Natural killer cell treated with Interleukin-12 subunit alpha and Interleukin-12 subunit beta and Interleukin-15 and Interleukin-18, amount 100 ng/mL, for 72 hours (primary cell): ENCODE results near the gene VGLL4. TPM values are rescaled to one million over a fixed set of nuclear protein-coding genes. Genes with fewer than 3 reads are reported as not detected.

Source experiments
- ATAC-seq, 2 donors: fragments of 150-1000 bp; cut with Tn5 transposase in 1 of 2; sonication (Bioruptor Pico), chemical (Tn5 transposase) in 1 of 2; 2 replicates each; pipeline ENCODE4 v1.10.0; 2021
- DNase-seq: peaks from one replicate; pipeline ENCODE4 v3.0.0; 2022; ENCODE audit warnings: low spot score
- H3K27ac Mint-ChIP-seq, 2 donors: 1 replicate in 1 of 2; 2 replicates in 1 of 2; pipeline ENCODE4 v1.8.0; 2022; ENCODE audit warnings: mixed read lengths in 2 of 2, mild to moderate bottlenecking in 1 of 2, moderate library complexity in 1 of 2
- H3K27me3 Mint-ChIP-seq, 2 donors: 1 replicate in 1 of 2; 2 replicates in 1 of 2; pipeline ENCODE4 v1.8.0; 2022; ENCODE audit warnings: mixed read lengths in 2 of 2
- H3K36me3 Mint-ChIP-seq: one replicate; pipeline ENCODE4 v1.8.0; 2022; ENCODE audit warnings: mixed read lengths
- H3K4me1 Mint-ChIP-seq, 2 donors: 1 replicate in 1 of 2; 2 replicates in 1 of 2; pipeline ENCODE4 v1.8.0; 2022; ENCODE audit warnings: low read depth in 2 of 2, mixed read lengths in 2 of 2, mild to moderate bottlenecking in 1 of 2
- H3K4me3 Mint-ChIP-seq: one replicate; pipeline ENCODE4 v1.8.0; 2022; ENCODE audit warnings: mixed read lengths
- H3K9me3 Mint-ChIP-seq: 2 replicates; pipeline ENCODE4 v1.8.0; 2022; ENCODE audit warnings: mixed read lengths
- total RNA-seq, 2 donors: library from RNA; stranded (reverse); gene quantifications; one replicate each; pipeline ENCODE4 v1.2.3, GENCODE V29; 2022

Gene VGLL4
- total RNA-seq, 2 donors from 2014 or later: 50.4 to 52.9 TPM

DNA sequence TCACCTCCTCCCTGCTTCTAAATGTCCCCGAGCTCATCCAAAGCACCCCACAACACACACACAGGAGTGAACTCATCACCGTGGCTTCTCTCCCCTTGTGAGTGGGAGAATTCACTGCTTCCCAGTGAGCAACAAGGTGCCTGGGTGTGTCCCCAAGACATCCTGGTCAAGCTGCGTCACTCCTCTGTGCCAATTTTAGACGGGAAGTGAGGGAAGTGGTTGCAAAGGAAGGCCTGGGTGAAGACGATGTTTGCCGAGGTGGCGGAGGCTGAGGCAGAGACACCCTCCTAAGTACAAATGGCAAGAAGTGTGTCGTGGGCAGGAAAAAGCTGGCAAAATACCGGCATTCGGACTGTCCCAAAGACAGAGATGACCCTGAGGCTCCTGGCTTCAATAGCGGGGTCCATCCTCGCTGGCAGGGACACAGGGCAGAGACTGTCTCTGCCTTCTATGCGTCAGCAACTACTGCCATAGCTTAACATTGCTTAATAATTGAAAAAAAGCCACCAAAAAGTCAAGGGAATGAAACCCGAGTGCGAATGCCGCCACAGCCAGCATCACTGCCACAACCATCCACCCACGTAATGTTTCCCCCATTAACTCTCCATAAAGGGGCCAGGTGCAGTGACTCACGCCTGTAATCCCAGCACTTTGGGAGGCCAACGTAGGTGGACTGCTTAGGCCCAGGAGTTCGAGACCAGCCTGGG, 72.8 kb downstream of the VGLL4 start:
- Mint-ChIP-seq H3K4me3 (no peak overlapping the region), H3K27me3 (no peaks in the 10 kb centered on the region), H3K4me1 (peaks cover 10 to 35% of the 10 kb centered on the region in 2 donors), H3K9me3 (no peaks in the 10 kb centered on the region), H3K36me3 (no peaks in the 10 kb centered on the region), H3K27ac (peak overlapping the region; percentile 50 to 59)
- DNase-seq (no peak), ATAC-seq (no peak)

DNA sequence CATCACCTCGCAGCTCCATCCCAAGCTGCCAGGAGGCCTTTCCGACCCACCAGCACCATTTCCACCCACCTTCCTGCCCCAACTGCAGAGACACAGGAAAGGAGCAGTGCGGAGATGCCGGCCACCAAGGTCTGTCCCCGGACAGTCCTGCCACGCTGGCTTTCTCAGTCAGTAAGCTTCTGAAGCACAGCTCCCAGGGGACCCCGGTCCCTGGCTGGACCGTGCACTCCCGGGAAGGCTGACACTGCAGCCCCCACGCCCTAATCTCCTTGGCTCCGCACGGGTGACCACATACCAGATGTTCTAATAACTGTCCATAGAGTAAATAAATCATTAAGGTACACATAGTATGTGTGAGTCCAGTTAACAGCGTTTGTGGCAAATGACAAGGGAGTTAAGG, 73.5 kb downstream of the VGLL4 start:
- H3K27me3 Mint-ChIP-seq: no peaks in the 10 kb centered on the region
- no peaks in the 10 kb centered on the region for H3K36me3 Mint-ChIP-seq
- peak overlapping the region; percentile 50 to 59 for H3K27ac Mint-ChIP-seq
- no peak overlapping the region for H3K4me3 Mint-ChIP-seq
- peaks cover 10 to 35% of the 10 kb centered on the region in 2 donors for H3K4me1 Mint-ChIP-seq
- DNase-seq (no peak), ATAC-seq (no peak)
- H3K9me3 Mint-ChIP-seq: no peaks in the 10 kb centered on the region

DNA sequence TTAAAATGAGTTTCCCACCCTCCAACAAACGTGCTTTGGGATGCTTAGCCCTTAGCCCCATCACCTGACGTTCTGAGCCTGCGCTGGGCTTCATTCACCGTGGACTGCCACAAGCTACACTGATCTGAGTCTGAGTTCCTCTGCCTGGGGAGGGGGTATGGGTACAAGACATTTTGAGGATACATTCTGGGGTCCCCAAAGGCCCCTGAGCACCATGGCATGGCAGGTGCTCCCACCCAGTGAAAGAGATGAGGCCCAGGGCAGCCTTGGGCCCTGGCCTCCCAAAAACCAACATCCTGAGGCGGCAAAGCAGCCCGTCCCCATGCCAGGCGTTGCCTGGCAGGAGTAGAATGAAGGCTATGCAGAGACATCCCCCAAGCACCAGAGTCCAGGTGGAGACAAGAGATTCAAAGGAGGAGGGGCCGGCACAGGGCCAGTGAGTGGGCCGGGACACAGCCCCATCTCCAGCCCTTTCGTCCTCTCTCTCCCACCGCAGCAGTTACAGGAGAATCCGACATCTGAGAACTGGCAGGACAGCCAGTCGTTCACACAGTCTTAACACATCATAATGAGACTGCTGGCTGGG, 74.5 kb downstream of the VGLL4 start:
- no peaks in the 10 kb centered on the region for H3K9me3 Mint-ChIP-seq
- H3K36me3 Mint-ChIP-seq: no peaks in the 10 kb centered on the region

DNA sequence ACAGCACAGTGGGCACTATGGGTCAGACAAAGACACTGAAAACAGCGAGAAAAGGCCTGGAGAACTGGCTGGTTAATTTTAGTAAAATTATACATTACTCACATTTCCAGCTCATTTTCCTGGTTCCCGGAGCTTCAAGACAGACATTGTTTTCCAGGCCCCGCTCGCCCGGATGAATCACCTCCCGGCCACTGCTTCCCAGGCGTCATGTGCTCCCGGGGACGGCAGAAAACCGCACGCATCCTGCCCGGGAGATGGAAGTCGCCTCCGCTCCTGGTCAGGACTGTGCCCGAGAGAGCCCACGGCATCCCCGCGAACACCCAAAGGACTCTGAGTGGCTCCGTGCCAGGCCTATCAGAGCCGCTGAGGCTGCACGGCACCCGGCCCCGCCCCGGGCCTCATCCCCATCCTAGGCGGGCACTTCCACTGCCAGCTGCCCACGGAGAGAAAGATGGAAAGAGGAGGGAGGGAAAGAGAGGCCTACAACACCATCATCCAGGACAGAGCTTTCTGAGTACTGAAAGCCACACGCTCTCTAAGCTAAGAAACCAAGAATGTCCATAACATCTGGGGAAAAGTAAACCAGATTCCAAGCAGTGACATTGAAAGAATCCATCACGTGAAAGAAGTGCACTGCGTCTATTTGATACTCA, 75.1 kb downstream of the VGLL4 start:
- no peak for ATAC-seq
- H3K4me3 Mint-ChIP-seq: no peak overlapping the region
- H3K4me1 Mint-ChIP-seq: peaks cover 8 to 32% of the 10 kb centered on the region in 2 donors
- peak overlapping the region in 1 of 2 donors; percentile 75 for H3K27ac Mint-ChIP-seq
- H3K27me3 Mint-ChIP-seq: no peaks in the 10 kb centered on the region
- no peak for DNase-seq
- H3K36me3 Mint-ChIP-seq: no peaks in the 10 kb centered on the region
- H3K9me3 Mint-ChIP-seq: no peaks in the 10 kb centered on the region

More for the DNA sequence above, 74.5 kb downstream of the VGLL4 start:
- Mint-ChIP-seq H3K4me1 (peaks cover 10 to 34% of the 10 kb centered on the region in 2 donors), H3K27ac (no peak overlapping the region), H3K4me3 (no peak overlapping the region), H3K27me3 (no peaks in the 10 kb centered on the region)
- ATAC-seq: no peak
- no peak for DNase-seq

DNA sequence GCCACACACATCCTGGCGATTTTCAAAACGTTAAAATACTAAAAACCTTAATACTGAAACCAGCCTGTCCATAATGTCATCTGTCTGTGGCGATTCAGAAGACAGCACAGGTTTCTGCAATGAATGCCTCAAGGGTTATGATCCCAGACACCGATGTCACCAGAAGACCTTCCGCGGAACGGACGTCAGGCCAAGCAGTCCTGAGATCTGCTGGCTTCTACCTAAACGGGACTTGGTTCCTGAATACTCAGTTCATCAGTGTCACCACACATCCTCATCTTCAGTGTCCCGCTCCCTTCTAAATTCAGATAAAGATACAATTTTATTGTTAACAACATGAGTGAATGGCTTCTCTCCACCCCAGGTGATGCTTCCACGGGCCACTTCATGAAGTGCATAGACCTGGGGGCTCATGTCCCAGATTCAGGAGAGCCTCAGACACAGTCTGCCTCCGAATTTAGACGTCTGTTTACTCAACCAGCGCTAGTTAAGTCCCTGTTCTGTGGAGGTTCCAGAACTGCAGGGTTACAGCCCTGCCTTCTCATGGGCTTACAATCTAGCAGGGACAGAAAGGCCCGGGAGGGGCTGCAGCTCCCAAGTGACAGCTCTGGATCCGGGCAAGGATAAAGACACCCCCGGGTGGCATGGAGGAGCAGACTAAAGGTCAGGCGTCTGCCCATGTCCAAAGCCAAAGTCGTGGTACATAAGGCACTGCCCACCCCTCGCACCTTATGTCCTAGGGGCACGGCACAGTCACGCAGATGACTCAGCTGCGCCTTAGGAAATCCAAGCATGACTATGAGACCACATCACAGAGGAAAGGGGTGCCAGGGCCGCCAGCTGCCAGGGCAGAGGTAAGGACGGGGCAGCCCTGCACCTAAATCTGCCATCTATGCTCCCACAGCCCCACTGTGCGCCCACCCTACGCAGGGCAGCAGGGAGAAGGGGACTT, 75.9 kb downstream of the VGLL4 start:
- peak; percentile 28 for DNase-seq
- Mint-ChIP-seq H3K4me1 (peaks cover 6 to 33% of the 10 kb centered on the region in 2 donors), H3K4me3 (no peak overlapping the region), H3K27me3 (no peaks in the 10 kb centered on the region), H3K27ac (peak overlapping the region in 1 of 2 donors; percentile 75), H3K36me3 (no peaks in the 10 kb centered on the region), H3K9me3 (no peaks in the 10 kb centered on the region)
- ATAC-seq: no peak

DNA sequence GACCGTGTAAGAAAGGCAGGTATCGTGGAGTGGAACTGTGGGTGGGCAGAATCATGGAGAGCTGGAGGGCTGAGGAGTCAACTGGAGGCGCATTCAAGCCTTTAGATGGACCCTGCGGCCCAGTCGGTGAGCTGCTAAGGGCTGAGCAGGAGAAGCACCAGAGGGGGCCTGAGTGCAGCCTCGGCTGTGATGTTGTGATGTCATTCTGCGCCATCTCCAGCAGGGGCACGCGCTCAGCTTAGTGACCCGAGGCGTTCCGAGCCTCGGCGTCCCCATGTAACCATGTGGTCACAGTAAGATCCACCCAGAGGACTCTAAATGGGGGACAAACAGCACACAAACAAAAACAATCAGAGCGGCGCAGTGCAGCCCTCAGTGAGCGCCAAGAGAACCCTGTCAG, 76.8 kb downstream of the VGLL4 start:
- Mint-ChIP-seq H3K27me3 (no peaks in the 10 kb centered on the region), H3K27ac (peak overlapping the region in 1 of 2 donors; percentile 20), H3K4me1 (peaks cover 6 to 30% of the 10 kb centered on the region in 2 donors)

DNA sequence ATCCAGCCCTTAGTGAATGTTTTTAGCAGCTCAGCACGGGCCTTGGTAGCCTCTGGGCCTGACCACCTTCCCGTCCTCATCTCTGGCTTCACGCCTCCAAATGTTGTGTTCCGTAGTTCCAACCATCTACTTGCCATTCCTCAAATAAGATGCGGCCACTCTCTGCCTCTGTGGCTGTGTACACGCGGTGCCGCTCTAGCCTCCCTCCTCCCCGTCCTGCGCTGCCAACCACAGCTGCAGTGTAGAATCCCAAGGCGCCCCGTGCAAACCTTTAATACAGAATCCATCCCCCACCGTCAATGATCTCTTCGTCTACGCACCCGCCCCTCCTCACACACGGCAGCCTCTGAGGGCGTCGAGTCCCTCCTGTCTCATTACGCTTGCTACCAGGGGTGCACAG, 77.2 kb downstream of the VGLL4 start:
- Mint-ChIP-seq H3K4me1 (peaks cover 6 to 30% of the 10 kb centered on the region in 2 donors), H3K36me3 (no peaks in the 10 kb centered on the region), H3K27me3 (no peaks in the 10 kb centered on the region), H3K4me3 (no peak overlapping the region), H3K27ac (peak overlapping the region in 1 of 2 donors; percentile 20), H3K9me3 (no peaks in the 10 kb centered on the region)
- DNase-seq (peak; percentile 23), ATAC-seq (no peak)

More for the DNA sequence above, 76.8 kb downstream of the VGLL4 start:
- H3K9me3 Mint-ChIP-seq: no peaks in the 10 kb centered on the region
- no peaks in the 10 kb centered on the region for H3K36me3 Mint-ChIP-seq
- DNase-seq (peak; percentile 51), ATAC-seq (no peak)
- H3K4me3 Mint-ChIP-seq: no peak overlapping the region

DNA sequence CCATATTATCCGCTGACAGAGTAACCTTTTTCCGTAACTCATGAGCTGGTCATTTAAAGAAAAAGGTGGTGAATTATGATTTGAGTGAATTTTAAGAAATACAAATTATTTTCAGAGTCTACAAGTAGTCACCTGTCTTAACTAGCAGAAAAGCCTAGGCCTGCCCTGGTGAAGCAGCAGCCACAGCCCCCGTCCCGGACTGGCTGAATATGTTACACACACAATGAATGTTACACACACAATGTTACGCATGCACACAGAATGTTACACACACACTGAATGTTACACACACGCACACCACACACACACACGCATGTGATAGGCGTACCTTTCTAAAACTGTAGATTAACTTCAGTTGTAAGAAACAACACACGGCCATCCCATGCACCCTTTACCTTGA, 77.8 kb downstream of the VGLL4 start:
- Mint-ChIP-seq H3K27ac (peak overlapping the region in 1 of 2 donors; percentile 20), H3K36me3 (no peaks in the 10 kb centered on the region), H3K4me1 (peaks cover 6 to 28% of the 10 kb centered on the region in 2 donors), H3K27me3 (no peaks in the 10 kb centered on the region), H3K4me3 (no peak overlapping the region), H3K9me3 (no peaks in the 10 kb centered on the region)
- ATAC-seq: no peak
- peak; percentile 8 for DNase-seq

DNA sequence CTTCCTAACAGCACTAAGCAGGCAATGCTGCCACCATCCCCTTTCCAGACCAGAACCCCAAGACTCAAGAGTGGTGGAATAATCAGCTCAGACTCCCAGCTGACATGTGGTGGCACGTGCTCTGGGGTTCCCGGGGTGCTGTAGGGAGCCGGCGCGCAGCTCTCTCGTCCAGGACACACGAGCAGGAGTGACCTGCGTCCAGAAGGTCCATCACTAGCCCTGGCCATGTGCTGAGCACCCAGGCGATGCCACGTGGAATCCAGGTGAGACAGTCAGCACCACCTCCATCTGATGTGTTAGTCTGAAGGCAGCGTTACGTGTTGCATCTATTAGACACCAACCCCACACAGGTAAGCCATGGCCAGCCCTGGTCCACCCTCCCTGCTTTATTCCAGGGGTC, 78.2 kb downstream of the VGLL4 start:
- Mint-ChIP-seq H3K4me1 (peaks cover 6 to 24% of the 10 kb centered on the region in 2 donors), H3K27ac (no peak overlapping the region), H3K36me3 (no peaks in the 10 kb centered on the region), H3K4me3 (no peak overlapping the region), H3K9me3 (no peaks in the 10 kb centered on the region), H3K27me3 (no peaks in the 10 kb centered on the region)
- DNase-seq (peak; percentile 25), ATAC-seq (no peak)

DNA sequence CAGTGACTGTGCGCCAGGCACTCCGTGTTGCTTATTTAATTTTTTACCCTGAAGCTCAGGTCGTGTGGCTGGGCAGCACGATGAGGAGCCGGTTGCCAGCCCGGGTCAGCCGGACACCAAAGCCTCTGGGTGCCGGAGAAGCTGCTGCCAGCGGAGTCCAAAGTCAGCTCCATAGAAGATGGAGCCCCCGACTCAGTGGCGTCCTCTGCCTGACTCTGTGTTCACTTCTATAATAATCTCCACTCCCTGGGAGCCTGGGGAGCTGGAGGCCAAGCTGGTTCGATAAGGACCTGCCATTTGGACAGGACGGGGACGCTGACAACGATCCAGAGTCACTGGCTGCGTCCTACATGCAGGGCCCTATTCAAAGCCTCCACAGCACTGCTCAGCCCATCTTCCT, 78.6 kb downstream of the VGLL4 start:
- Mint-ChIP-seq H3K4me3 (no peak overlapping the region), H3K27ac (no peak overlapping the region), H3K36me3 (no peaks in the 10 kb centered on the region), H3K4me1 (peaks cover 6 to 20% of the 10 kb centered on the region in 2 donors), H3K9me3 (no peaks in the 10 kb centered on the region), H3K27me3 (no peaks in the 10 kb centered on the region)
- no peak for ATAC-seq
- DNase-seq: no peak

DNA sequence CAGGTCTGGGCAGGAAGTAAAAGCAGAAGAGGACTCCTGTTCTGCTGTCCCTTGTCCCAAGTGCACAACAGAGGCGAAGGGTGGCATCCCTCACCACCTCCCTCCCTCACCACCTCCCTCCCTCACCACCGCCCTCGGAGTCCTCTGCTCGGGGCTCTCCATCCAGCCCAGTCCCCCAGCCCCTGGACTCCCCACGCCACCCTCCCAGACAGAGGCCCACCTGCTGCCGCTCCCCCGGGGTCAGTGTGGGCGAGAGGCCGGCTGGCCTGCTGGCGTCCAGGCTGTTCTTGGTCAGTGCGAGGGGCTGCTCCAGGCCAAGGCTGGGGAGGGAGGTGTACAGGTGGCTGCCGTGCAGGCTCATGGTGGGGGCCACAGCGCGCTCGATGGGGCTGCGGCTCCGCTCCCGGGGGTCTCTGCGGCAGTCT, 79.1 kb downstream of the VGLL4 start:
- Mint-ChIP-seq H3K36me3 (no peaks in the 10 kb centered on the region), H3K9me3 (no peaks in the 10 kb centered on the region), H3K27me3 (no peaks in the 10 kb centered on the region), H3K4me3 (no peak overlapping the region), H3K27ac (no peak overlapping the region), H3K4me1 (peaks cover 6 to 24% of the 10 kb centered on the region in 2 donors)
- ATAC-seq (peak in 1 of 2 donors; percentile 34), DNase-seq (no peak)

DNA sequence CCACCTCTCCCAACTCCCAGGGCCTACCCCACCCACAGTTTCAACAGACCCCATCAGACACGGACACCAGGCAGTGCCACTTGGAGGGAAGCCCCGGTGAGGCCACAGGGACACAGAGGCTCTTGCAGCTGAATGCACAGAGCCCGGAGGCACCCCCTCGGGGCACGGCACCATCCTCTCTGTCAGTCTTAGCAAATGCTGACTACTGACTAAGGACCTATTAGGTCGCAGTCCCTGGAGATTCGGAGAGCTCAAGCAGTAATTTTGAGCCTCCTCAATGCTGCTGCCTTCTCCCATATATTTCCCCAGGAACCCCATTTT, 79.9 kb downstream of the VGLL4 start:
- DNase-seq (no peak), ATAC-seq (no peak)
- Mint-ChIP-seq H3K27me3 (no peaks in the 10 kb centered on the region), H3K4me3 (no peak overlapping the region), H3K9me3 (no peaks in the 10 kb centered on the region), H3K36me3 (no peaks in the 10 kb centered on the region), H3K4me1 (peaks cover 6 to 20% of the 10 kb centered on the region in 2 donors), H3K27ac (peak overlapping the region in 1 of 2 donors; percentile 34)

DNA sequence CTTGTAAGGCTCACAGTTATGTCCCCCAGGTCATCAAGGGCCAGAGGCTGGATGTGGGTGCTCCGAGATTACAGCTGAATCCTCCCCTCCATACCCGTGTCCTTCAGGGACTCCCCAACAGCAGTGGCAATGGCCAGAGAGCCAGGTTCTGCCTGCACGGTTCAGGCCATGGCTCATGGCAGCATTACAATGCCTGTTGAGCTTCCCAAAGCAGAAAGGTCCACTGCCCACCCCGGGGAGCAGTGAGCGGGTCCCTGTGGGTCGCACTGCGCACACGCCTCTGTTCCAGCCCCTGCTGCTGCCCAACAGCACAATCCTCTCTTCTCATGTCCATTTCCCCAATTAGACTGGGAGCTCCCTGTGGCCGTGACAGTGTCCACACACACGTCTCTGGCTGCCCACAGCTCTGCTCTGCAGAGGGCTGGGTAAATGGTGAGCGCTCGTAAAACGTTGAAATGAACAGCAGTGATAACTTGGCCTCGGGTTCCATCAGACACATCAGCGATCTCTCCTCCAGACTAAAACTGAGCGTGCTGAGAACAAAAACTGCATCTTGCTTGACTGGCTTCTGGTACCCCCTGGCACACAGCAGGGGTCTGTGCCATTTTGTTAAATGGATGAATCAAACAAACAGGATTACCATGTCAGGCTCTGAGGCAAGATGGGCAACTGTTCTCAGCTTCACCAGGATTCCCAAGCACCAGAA, 80.4 kb downstream of the VGLL4 start:
- no peaks in the 10 kb centered on the region for H3K36me3 Mint-ChIP-seq
- peaks cover 6 to 20% of the 10 kb centered on the region in 2 donors for H3K4me1 Mint-ChIP-seq
- DNase-seq (no peak), ATAC-seq (no peak)
- H3K27me3 Mint-ChIP-seq: no peaks in the 10 kb centered on the region
- H3K27ac Mint-ChIP-seq: peak overlapping the region in 1 of 2 donors; percentile 34
- no peak overlapping the region for H3K4me3 Mint-ChIP-seq
- no peaks in the 10 kb centered on the region for H3K9me3 Mint-ChIP-seq
